Tibial nerve (tissue), 4 donors: ENCODE measurements around the gene ITGB3BP.

ENCODE experiments used
- EP300 ChIP-seq, 2 donors: sonication (generic); formaldehyde crosslinking; IDR thresholded peaks; one replicate each; pipeline ENCODE4 v1.6.1; 2017; ENCODE audit warnings: antibody characterized with exemption in 2 of 2, mild to moderate bottlenecking in 1 of 2
- POLR2A ChIP-seq, 2 donors: fragments of 450-650 bp; IDR thresholded peaks; one replicate each; pipeline ENCODE4 v1.6.1; 2017; ENCODE audit warnings: antibody characterized with exemption in 2 of 2, mild to moderate bottlenecking in 2 of 2, moderate library complexity in 2 of 2
- TF ChIP-seq, protein P1 (sequence below), 5 experiments: fragments of 200-600 bp in 3 of 5; fragments of 450-650 bp in 2 of 5; sonication (generic) in 3 of 5; IDR thresholded peaks; one replicate each; pipeline ENCODE4 v1.5.1; 2016 to 2019; ENCODE audit warnings: antibody characterized with exemption in 5 of 5, mild to moderate bottlenecking in 3 of 5, moderate library complexity in 2 of 5

DNA sequence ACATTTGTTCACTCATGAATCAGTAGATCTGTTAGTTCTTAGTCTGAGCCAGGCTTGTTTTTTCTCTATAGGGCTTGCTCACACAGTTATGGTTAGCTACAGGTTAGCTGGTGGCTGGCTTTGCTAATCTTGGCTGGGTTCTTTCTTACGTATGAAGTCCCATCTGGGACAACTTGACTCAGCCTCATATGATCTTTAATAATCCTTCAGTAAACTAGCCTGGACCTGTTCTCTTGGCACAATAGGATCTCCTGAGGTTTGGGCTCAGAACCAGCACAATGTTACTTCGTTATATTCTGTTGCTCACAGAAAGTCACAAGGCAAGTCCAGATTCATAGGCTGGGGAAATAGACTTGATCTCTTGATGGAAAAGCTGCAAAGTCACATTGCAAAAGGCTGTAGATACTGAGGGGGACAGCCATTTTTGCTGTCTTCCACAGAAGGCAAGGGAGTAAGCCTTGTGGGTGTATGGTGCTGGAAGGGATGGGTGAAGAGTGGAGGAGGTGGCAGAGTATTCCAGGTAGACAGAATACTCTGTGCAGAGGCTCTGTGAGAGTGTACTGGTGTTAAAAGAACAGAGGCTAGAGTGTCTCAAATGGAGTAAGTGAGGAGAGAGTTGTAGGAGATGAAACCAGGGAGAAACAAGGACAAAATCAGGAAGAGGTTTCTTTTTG lies 24.7 kb upstream of the ITGB3BP start:
- TF ChIP-seq, protein P1, sequence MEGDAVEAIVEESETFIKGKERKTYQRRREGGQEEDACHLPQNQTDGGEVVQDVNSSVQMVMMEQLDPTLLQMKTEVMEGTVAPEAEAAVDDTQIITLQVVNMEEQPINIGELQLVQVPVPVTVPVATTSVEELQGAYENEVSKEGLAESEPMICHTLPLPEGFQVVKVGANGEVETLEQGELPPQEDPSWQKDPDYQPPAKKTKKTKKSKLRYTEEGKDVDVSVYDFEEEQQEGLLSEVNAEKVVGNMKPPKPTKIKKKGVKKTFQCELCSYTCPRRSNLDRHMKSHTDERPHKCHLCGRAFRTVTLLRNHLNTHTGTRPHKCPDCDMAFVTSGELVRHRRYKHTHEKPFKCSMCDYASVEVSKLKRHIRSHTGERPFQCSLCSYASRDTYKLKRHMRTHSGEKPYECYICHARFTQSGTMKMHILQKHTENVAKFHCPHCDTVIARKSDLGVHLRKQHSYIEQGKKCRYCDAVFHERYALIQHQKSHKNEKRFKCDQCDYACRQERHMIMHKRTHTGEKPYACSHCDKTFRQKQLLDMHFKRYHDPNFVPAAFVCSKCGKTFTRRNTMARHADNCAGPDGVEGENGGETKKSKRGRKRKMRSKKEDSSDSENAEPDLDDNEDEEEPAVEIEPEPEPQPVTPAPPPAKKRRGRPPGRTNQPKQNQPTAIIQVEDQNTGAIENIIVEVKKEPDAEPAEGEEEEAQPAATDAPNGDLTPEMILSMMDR (IDR thresholded peaks at IDR 0.05), result no peak
- TF ChIP-seq POLR2A (IDR thresholded peaks at IDR 0.05) (no peak), EP300 (IDR thresholded peaks at IDR 0.05) (peak in 1 of 2 donors; percentile 42)
